Activated CD8-positive, alpha-beta memory T cell treated with anti-CD3 and anti-CD28 coated beads, Interleukin-2, amount 10 ng/mL, durations not matched to agents 7 days and 5 days (primary cell): ENCODE measurements around the gene DUSP2. TPM values are rescaled to one million over a fixed set of nuclear protein-coding genes. Genes with fewer than 3 reads are reported as not detected.

Experiments
- ATAC-seq: fragments of 150-1000 bp; cut with Tn5 transposase; one replicate; pipeline ENCODE4 v1.10.0; 2021; ENCODE audit warnings: moderate library complexity
- CTCF ChIA-PET: fragments of 350-600 bp; sonication (Branson Sonifier 250); formaldehyde crosslinking; loops from one replicate; lab custom pipeline; 2021; ENCODE audit warnings: antibody characterized with exemption; lab: Charles Lee
- DNase-seq: peaks from one replicate; pipeline ENCODE4 v3.0.0-alpha.2; 2020
- H3K27ac Mint-ChIP-seq: one replicate; pipeline ENCODE4 v1.8.0; 2021; ENCODE audit warnings: mild to moderate bottlenecking, mixed read lengths
- H3K27me3 Mint-ChIP-seq: one replicate; pipeline ENCODE4 v1.8.0; 2021; ENCODE audit warnings: mixed read lengths
- H3K36me3 Mint-ChIP-seq: one replicate; pipeline ENCODE4 v1.8.0; 2021; ENCODE audit warnings: mild to moderate bottlenecking, mixed read lengths
- H3K4me1 Mint-ChIP-seq: one replicate; pipeline ENCODE4 v1.8.0; 2021; ENCODE audit warnings: mixed read lengths
- H3K4me3 Mint-ChIP-seq: one replicate; pipeline ENCODE4 v1.8.0; 2021; ENCODE audit warnings: mild to moderate bottlenecking, moderate library complexity, mixed read lengths
- H3K9me3 Mint-ChIP-seq: one replicate; pipeline ENCODE4 v1.8.0; 2022; ENCODE audit warnings: low read depth, mixed read lengths
- total RNA-seq, 2 experiments: library from RNA; stranded (reverse); gene quantifications; one replicate each; pipeline ENCODE4 v1.2.3, GENCODE V29; 2021

DUSP2 gene, protein sequence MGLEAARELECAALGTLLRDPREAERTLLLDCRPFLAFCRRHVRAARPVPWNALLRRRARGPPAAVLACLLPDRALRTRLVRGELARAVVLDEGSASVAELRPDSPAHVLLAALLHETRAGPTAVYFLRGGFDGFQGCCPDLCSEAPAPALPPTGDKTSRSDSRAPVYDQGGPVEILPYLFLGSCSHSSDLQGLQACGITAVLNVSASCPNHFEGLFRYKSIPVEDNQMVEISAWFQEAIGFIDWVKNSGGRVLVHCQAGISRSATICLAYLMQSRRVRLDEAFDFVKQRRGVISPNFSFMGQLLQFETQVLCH
- total RNA-seq: 10 to 100 TPM; 32.0 to 53.6 TPM

DNA sequence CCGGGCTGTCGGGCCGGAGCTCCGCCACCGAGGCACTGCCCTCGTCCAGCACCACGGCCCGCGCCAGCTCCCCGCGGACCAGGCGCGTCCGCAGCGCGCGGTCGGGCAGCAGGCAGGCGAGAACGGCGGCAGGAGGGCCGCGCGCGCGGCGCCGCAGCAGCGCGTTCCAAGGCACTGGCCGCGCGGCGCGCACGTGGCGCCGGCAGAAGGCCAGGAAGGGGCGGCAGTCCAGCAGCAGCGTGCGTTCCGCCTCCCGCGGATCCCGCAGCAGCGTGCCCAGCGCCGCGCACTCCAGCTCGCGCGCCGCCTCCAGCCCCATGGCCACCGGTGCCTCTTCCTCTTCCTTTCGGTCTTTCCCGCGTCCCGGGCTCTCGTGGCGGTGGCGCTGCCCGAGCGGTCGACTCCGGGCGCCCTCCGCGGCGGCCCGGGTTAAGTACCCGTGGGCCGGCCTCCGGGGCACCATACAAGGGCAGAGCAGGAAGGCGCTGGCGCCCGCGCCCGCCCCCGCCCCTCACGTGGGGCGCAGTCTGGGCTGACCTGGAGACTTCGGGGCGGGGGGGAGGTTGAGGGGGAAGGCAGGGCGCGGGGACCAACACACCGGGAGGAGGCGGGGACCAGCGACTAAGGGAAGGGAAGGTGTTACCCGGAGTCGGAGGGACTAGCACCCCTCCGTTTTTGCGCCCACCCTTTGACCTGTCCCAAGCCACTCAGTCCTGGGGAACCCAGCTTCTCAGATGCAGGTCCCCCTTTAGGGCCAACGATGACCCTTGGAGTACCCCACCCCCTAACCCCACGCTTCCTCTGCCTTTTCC, at the start of gene DUSP2:
Gene DUSP2, minus strand, starts transcription at position 405 of the 812 bp plus-strand sequence. Its CDS starts 86 bp downstream, at position 319.
- CTCF ChIA-PET: interaction anchor here (1.3 to 20.2 kb wide), 4 partner anchors 21 to 153 kb away, joined by 3 to 675 read pairs (median 12); partner anchors contain the start of gene ADRA2B
- ATAC-seq (peak; percentile 73), DNase-seq (peak; percentile 94)
- H3K4me1 Mint-ChIP-seq: peaks cover 65% of the 10 kb centered on the region
- H3K36me3 Mint-ChIP-seq: peaks cover 18% of the 10 kb centered on the region
- H3K4me3 Mint-ChIP-seq: peak within 1 kb of the TSS; percentile 84
- H3K27ac Mint-ChIP-seq: peak within 1 kb of the TSS; percentile 91
- no peaks in the 10 kb centered on the region for H3K9me3 Mint-ChIP-seq
- no peaks in the 10 kb centered on the region for H3K27me3 Mint-ChIP-seq

GRCh38 chr2:96191937-96192670, 46.9 kb upstream of the DUSP2 start:
- ATAC-seq: no peak
- Mint-ChIP-seq H3K36me3 (peaks cover 49% of the 10 kb centered on the region), H3K4me1 (peaks cover 32% of the 10 kb centered on the region), H3K9me3 (no peaks in the 10 kb centered on the region), H3K4me3 (no peak overlapping the region), H3K27ac (peak overlapping the region; percentile 3), H3K27me3 (no peaks in the 10 kb centered on the region)
- DNase-seq: no peak
- CTCF ChIA-PET: interaction anchor here (1.2 to 7.2 kb wide), 2 partner anchors 17 to 53 kb away, joined by 3 to 33 read pairs; no protein-coding TSS in a partner anchor

DNA sequence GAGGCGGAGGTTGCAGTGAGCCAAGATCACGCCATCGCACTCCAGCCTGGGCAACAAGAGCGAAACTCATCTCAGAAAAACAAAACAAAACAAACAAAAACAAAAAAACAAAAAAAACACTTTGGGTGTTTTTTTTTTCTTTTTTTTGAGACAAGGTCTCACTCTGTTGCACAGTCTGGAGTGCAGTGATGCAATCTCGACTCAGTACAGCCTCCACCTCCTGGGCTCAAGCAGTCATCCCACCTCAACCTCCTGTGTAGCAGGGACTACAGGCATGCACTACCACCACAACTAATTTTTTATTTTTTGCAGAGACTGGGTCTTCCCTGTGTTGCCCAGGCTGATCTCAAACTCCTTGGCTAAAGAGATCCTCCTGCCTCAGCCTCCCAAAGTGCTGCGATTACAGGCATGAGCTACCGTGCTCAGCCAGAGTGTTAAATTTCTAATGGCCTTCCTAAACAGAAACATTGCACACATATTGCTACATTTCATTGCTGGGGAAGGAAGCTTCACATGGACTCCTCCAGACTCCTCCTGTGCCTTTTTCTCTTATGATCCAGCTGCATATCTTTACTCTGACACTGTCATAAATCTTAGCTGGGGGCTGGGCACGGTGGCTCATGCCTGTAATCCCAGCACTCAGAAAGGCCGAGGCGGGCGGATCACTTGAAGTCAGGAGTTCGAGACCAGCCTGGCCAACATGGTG, 43.7 kb upstream of the DUSP2 start:
- ATAC-seq (no peak), DNase-seq (peak; percentile 26)
- peaks cover 65% of the 10 kb centered on the region for H3K36me3 Mint-ChIP-seq
- H3K27me3 Mint-ChIP-seq: no peaks in the 10 kb centered on the region
- no peak overlapping the region for H3K27ac Mint-ChIP-seq
- H3K4me3 Mint-ChIP-seq: no peak overlapping the region
- H3K4me1 Mint-ChIP-seq: peaks cover 19% of the 10 kb centered on the region
- no peaks in the 10 kb centered on the region for H3K9me3 Mint-ChIP-seq
- CTCF ChIA-PET: interaction anchor here (0.5 to 7.2 kb wide), 7 partner anchors 12 to 219 kb away, joined by 3 to 33 read pairs (median 3); no protein-coding TSS in a partner anchor

DNA sequence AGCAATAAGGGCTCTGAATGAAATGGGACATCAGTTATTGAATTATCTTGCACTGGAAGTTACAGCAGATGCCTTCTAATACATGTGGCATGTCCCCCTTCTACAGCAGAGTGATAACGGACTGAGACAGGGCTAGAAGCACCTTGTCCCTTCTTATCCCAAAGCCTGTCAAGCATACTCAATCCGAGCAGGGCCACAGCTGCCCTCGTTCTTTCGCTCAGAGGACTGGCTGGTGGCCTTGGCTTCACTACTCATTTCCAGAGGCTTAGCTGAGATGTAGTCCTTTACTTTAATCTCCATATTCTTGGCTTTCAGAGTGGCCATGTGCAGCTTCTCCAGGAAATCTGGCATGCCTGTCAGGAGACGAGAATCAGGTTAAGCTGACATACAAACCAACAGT, 41.3 kb upstream of the DUSP2 start:
- DNase-seq: peak; percentile 18
- CTCF ChIA-PET: interaction anchor here (1.6 to 7.2 kb wide), 2 partner anchors 12 to 13 kb away, joined by 4 to 33 read pairs; no protein-coding TSS in a partner anchor
- Mint-ChIP-seq H3K4me3 (no peak overlapping the region), H3K27me3 (no peaks in the 10 kb centered on the region), H3K9me3 (no peaks in the 10 kb centered on the region), H3K4me1 (peaks cover under 1% of the 10 kb centered on the region), H3K36me3 (peaks cover 47% of the 10 kb centered on the region), H3K27ac (no peak overlapping the region)
- no peak for ATAC-seq

GRCh38 chr2:96185516-96185915, 40.3 kb upstream of the DUSP2 start:
- DNase-seq: no peak
- Mint-ChIP-seq H3K36me3 (peaks cover 42% of the 10 kb centered on the region), H3K4me3 (no peak overlapping the region), H3K27ac (no peak overlapping the region), H3K9me3 (no peaks in the 10 kb centered on the region), H3K27me3 (no peaks in the 10 kb centered on the region), H3K4me1 (peaks cover 9% of the 10 kb centered on the region)
- CTCF ChIA-PET: interaction anchor here (1.0 to 7.2 kb wide), 3 partner anchors 11 to 46 kb away, joined by 3 to 33 read pairs (median 4); no protein-coding TSS in a partner anchor
- no peak for ATAC-seq

DNA sequence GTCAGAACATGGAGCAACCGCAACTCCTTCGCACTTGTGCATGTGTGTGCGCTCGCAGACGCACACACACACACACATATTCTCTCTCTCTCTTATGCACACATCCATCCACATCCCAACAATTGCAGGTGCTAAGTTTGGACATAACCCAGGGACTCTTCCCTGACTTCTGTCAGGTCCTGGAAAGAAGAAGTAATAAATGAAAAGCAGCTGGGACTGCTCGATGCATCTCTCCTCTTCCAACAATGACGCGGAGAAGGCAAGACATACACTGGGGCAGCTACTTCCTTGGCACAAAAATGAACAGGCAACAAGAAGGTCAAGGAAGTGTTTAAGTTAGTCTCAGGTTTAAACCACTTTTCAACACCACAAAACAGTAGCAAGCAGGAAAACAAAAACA, 39.7 kb upstream of the DUSP2 start:
- no peak for DNase-seq
- Mint-ChIP-seq H3K27me3 (no peaks in the 10 kb centered on the region), H3K36me3 (peaks cover 42% of the 10 kb centered on the region), H3K9me3 (no peaks in the 10 kb centered on the region), H3K27ac (no peak overlapping the region), H3K4me1 (peaks cover 11% of the 10 kb centered on the region), H3K4me3 (no peak overlapping the region)
- CTCF ChIA-PET: interaction anchor here (1.0 to 7.2 kb wide), 3 partner anchors 10 to 46 kb away, joined by 3 to 33 read pairs (median 4); no protein-coding TSS in a partner anchor
- no peak for ATAC-seq

DNA sequence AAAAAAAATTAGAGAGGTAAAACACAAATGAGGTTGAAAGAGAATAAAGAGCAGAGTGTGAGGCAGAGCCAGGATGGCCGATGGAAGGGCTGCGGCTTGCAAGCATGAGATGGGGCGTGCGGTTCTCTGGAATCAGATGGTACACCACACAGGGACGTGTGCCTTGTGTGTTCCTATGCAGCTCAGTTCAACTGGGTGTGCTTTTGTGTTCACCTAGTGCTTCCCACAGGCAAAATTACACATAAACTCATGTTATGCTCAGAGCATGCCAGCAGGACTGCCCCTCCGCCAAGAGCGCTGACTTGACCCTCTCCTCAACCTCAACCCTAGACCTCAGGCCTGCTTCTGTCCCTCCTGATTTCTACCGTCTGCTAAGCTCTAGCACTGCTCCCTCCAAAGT, 38.9 kb upstream of the DUSP2 start:
- no peak for ATAC-seq
- CTCF ChIA-PET: interaction anchor here (1.5 kb wide), 1 partner anchor 15 kb away, joined by 4 read pairs; no protein-coding TSS in a partner anchor
- H3K36me3 Mint-ChIP-seq: peaks cover 38% of the 10 kb centered on the region
- H3K27ac Mint-ChIP-seq: no peak overlapping the region
- no peak for DNase-seq
- no peaks in the 10 kb centered on the region for H3K27me3 Mint-ChIP-seq
- H3K9me3 Mint-ChIP-seq: no peaks in the 10 kb centered on the region
- peaks cover 15% of the 10 kb centered on the region for H3K4me1 Mint-ChIP-seq
- H3K4me3 Mint-ChIP-seq: no peak overlapping the region

DNA sequence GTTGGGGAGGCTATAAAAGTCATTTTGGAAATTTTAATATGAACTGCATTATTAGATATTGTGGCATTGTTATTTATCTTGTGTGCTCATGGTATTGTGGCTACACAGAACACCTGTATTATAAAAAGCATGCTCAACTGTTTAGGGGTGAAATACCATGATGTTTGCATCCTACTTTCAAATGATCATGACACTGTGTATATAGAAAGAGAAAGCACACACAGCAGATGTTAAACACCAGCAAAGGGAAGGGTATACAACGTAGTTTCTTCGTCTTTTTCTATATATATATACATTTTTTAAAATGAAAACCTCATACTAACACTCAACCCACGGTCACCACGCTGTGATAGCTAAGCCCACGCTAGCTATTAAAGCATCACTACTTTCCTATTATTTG, 36.3 kb upstream of the DUSP2 start:
- CTCF ChIA-PET: interaction anchor here (2.6 kb wide), 1 partner anchor 43 kb away, joined by 23 read pairs; the partner anchor contains the start of gene ASTL
- Mint-ChIP-seq H3K36me3 (peaks cover 27% of the 10 kb centered on the region), H3K4me3 (no peak overlapping the region), H3K4me1 (peaks cover 15% of the 10 kb centered on the region), H3K27me3 (no peaks in the 10 kb centered on the region), H3K27ac (no peak overlapping the region), H3K9me3 (no peaks in the 10 kb centered on the region)
- ATAC-seq (no peak), DNase-seq (no peak)

- H3K27ac Mint-ChIP-seq: no peak overlapping the region
- H3K27me3 Mint-ChIP-seq: no peaks in the 10 kb centered on the region
- H3K9me3 Mint-ChIP-seq: no peaks in the 10 kb centered on the region
- CTCF ChIA-PET: interaction anchor here (1.1 to 2.6 kb wide), 3 partner anchors 37 to 64 kb away, joined by 3 to 23 read pairs (median 5); partner anchors contain the start of gene ASTL
- H3K4me1 Mint-ChIP-seq: peaks cover 15% of the 10 kb centered on the region
- peak; percentile 47 for ATAC-seq
- no peak for DNase-seq
- peaks cover 18% of the 10 kb centered on the region for H3K36me3 Mint-ChIP-seq
- H3K4me3 Mint-ChIP-seq: no peak overlapping the region
Measured at GRCh38 chr2:96180521-96180920, 35.3 kb upstream of the DUSP2 start.

GRCh38 chr2:96180002-96180401, 34.8 kb upstream of the DUSP2 start:
- ATAC-seq (no peak), DNase-seq (no peak)
- CTCF ChIA-PET: interaction anchor here (1.1 to 2.6 kb wide), 3 partner anchors 36 to 63 kb away, joined by 3 to 23 read pairs (median 5); partner anchors contain the start of gene ASTL
- Mint-ChIP-seq H3K36me3 (peaks cover 13% of the 10 kb centered on the region), H3K4me1 (peaks cover 15% of the 10 kb centered on the region), H3K27me3 (no peaks in the 10 kb centered on the region), H3K27ac (no peak overlapping the region), H3K4me3 (no peak overlapping the region), H3K9me3 (no peaks in the 10 kb centered on the region)

GRCh38 chr2:96176661-96177060, 31.4 kb upstream of the DUSP2 start:
- ATAC-seq (no peak), DNase-seq (no peak)
- Mint-ChIP-seq H3K4me1 (peaks cover 19% of the 10 kb centered on the region), H3K27me3 (no peaks in the 10 kb centered on the region), H3K9me3 (no peaks in the 10 kb centered on the region), H3K4me3 (no peak overlapping the region), H3K27ac (no peak overlapping the region), H3K36me3 (no peaks in the 10 kb centered on the region)
- CTCF ChIA-PET: interaction anchor here (1.3 to 27.2 kb wide), 5 partner anchors 13 to 83 kb away, joined by 4 to 675 read pairs (median 29); partner anchors contain the start of genes ADRA2B, ASTL and DUSP2

DNA sequence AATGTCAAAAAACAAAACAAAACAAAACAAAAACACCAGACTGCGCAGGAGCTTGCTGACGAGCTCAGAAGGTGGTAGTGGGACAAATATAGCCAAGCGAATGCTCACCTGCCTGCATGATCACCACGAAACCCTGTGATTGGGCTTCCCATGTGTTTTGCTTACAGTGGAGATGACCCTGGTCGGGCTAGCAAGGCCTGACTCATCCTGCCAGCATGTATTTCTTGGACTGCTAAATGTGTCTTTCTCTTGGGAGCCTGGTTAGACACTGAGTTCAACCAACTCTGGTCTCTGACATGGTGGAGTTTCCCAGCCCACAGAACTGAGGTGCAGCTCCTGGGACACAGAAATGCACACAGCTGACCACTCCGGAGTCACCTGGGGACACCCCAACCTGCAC, 30.7 kb upstream of the DUSP2 start:
- no peak overlapping the region for H3K27ac Mint-ChIP-seq
- no peak overlapping the region for H3K4me3 Mint-ChIP-seq
- CTCF ChIA-PET: interaction anchor here (0.7 to 27.2 kb wide), 10 partner anchors 12 to 83 kb away, joined by 3 to 675 read pairs (median 23); partner anchors contain the start of genes ADRA2B, ASTL, DUSP2 and STARD7
- no peaks in the 10 kb centered on the region for H3K27me3 Mint-ChIP-seq
- DNase-seq (peak; percentile 16), ATAC-seq (no peak)
- no peaks in the 10 kb centered on the region for H3K9me3 Mint-ChIP-seq
- peaks cover 15% of the 10 kb centered on the region for H3K4me1 Mint-ChIP-seq
- no peaks in the 10 kb centered on the region for H3K36me3 Mint-ChIP-seq
